ENCODE measurements around the gene GFOD2. TPM values are rescaled to one million over a fixed set of nuclear protein-coding genes. Genes with fewer than 3 reads are reported as not detected.

The GFOD2 gene
- total and polyA plus RNA-seq, 2 experiments from 2014 or later, result 11.4 to 17.5 TPM

DNA sequence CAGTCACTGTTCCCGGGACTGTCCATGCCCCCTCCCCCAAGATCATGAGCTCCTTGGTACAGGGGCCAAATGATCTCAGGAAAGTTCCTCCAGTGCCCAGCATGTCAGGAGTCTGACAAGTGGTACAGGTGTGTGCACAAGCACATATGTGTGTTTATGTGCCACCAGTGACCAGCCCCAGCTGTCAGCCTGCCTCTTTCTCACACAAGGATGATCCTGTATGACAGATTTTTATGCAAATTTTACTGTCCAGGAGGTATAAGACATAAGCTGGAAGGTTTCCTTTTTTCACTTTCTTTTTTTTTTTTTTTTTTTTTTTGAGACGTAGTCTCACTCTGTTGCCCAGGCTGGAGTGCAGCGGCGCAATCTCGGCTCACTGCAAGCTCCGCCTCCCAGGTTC is 31.4 kb upstream of the GFOD2 start:
- Histone ChIP-seq H3F3A (ENCODE audit: insufficient read depth) (no peaks in the 10 kb centered on the region), H3K9me3 (ENCODE audit: low read depth) (no peaks in the 10 kb centered on the region), H2AFZ (no peak overlapping the region), H3K4me3 (no peak overlapping the region), H3K27me3 (replicated peaks; ENCODE audit: insufficient read depth) (no peaks in the 10 kb centered on the region), H3K9ac (no peak overlapping the region), H3K4me2 (ENCODE audit: unreplicated experiment) (no peak overlapping the region), H4K20me1 (ENCODE audit: insufficient read depth) (no peaks in the 10 kb centered on the region), H3K79me2 (ENCODE audit: insufficient read depth) (no peaks in the 10 kb centered on the region), H3K36me3 (ENCODE audit: low read depth) (no peaks in the 10 kb centered on the region), H3K27ac (no peak overlapping the region), H3K4me1 (ENCODE audit: insufficient read depth) (no peaks in the 10 kb centered on the region), H3K9me2 (ENCODE audit: insufficient read depth) (no peaks in the 10 kb centered on the region)
- in situ Hi-C loops (cut with MboI), result no loop called here
- no peak for DNase-seq
- WGBS, 2 experiments (ENCODE audit: low coverage in 1 of 2, low lambda C conversion rate in 2 of 2, missing lambda C conversion rate in 2 of 2), result 89% methylated on average over 5 to 6 of the region's 6 CpGs
- TF ChIP-seq EZH2 (IDR thresholded peaks at IDR 0.05; ENCODE audit: insufficient read depth, poor library complexity, severe bottlenecking), result no peak
- no peak for TF ChIP-seq EZH2phosphoT487 (IDR thresholded peaks at IDR 0.05; ENCODE audit: insufficient read depth, low read depth)

DNA sequence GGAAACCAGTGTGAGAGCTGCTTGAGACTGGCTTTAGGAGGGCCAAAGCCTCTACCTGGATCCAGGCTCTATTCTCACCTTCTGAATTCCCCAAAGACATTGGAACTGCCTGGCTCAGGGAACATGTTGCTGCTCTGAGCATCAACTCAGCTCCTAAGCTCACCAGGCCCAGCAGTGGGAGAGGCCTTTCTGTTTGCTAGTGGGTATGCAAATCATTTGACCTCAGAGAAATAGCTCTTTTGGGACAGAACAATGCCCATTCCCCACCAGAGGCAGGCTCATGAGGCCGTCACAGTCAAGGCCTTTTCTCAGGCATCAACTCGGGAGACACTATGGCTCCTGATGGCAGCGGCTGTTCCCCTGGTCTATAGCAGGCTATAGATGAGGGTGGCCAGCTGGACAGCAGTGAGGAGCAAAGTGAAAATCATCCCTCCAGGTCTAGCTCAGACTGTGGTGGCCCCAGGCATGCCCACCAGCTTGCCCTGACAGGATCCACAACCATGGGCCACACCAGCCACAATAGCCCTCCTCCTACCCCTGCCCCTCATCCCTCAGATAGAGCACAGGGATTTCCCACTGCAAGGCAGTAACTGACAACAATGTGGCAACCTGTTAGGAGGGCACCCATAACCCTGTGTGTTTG is 30.4 kb upstream of the GFOD2 start:
- no peaks in the 10 kb centered on the region for H4K20me1 ChIP-seq (ENCODE audit: insufficient read depth)
- H3K9ac ChIP-seq, result no peak overlapping the region
- H3K4me2 ChIP-seq (ENCODE audit: unreplicated experiment), result no peak overlapping the region
- H3K79me2 ChIP-seq (ENCODE audit: insufficient read depth), result no peaks in the 10 kb centered on the region
- H3K27me3 ChIP-seq (replicated peaks; ENCODE audit: insufficient read depth), result no peaks in the 10 kb centered on the region
- H3F3A ChIP-seq (ENCODE audit: insufficient read depth), result no peaks in the 10 kb centered on the region
- no peaks in the 10 kb centered on the region for H3K4me1 ChIP-seq (ENCODE audit: insufficient read depth)
- no peaks in the 10 kb centered on the region for H3K36me3 ChIP-seq (ENCODE audit: low read depth)
- H3K9me2 ChIP-seq (ENCODE audit: insufficient read depth), result no peaks in the 10 kb centered on the region
- in situ Hi-C loops (cut with MboI), result no loop called here
- no peak overlapping the region for H3K4me3 ChIP-seq
- no peak overlapping the region for H3K27ac ChIP-seq
- TF ChIP-seq EZH2 (IDR thresholded peaks at IDR 0.05; ENCODE audit: insufficient read depth, poor library complexity, severe bottlenecking) (no peak), EZH2phosphoT487 (IDR thresholded peaks at IDR 0.05; ENCODE audit: insufficient read depth, low read depth) (no peak)
- 97 to 100% methylated on average over 3 of the region's 3 CpGs for WGBS, 2 experiments (ENCODE audit: low coverage in 1 of 2, low lambda C conversion rate in 2 of 2, missing lambda C conversion rate in 2 of 2)
- H3K9me3 ChIP-seq (ENCODE audit: low read depth), result no peaks in the 10 kb centered on the region
- H2AFZ ChIP-seq, result no peak overlapping the region
- no peak for DNase-seq

DNA sequence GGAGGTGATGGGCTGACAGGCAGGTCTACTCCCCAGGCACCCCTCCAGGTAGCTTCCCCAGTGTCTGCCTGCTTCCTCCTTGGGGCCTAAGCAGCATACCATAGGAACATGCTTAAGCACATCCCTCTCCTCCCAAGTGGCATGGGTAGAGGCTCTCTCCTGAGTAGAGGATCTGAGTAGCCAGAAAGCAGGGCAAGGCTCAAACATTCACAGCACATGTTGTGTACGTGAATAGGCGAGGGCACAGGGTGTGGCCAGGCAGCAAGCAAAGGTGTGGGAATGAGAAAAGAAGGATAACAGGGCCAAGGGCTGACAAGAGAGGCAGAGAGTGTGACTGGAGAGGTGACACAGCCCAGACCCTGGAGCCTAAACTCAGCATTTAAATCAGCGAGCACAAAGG is 29.7 kb upstream of the GFOD2 start:
- DNase-seq, result no peak
- no peaks in the 10 kb centered on the region for H3K9me3 ChIP-seq (ENCODE audit: low read depth)
- H3K4me2 ChIP-seq (ENCODE audit: unreplicated experiment), result no peak overlapping the region
- no peak overlapping the region for H3K27ac ChIP-seq
- no peaks in the 10 kb centered on the region for H3K27me3 ChIP-seq (replicated peaks; ENCODE audit: insufficient read depth)
- H2AFZ ChIP-seq, result no peak overlapping the region
- no peaks in the 10 kb centered on the region for H3K4me1 ChIP-seq (ENCODE audit: insufficient read depth)
- H3K9ac ChIP-seq, result no peak overlapping the region
- no peaks in the 10 kb centered on the region for H3K79me2 ChIP-seq (ENCODE audit: insufficient read depth)
- no peak overlapping the region for H3K4me3 ChIP-seq
- no peaks in the 10 kb centered on the region for H3K9me2 ChIP-seq (ENCODE audit: insufficient read depth)
- 92 to 95% methylated on average over 3 of the region's 3 CpGs for WGBS, 2 experiments (ENCODE audit: low coverage in 1 of 2, low lambda C conversion rate in 2 of 2, missing lambda C conversion rate in 2 of 2)
- H3K36me3 ChIP-seq (ENCODE audit: low read depth), result no peaks in the 10 kb centered on the region
- TF ChIP-seq EZH2phosphoT487 (IDR thresholded peaks at IDR 0.05; ENCODE audit: insufficient read depth, low read depth) (no peak), EZH2 (IDR thresholded peaks at IDR 0.05; ENCODE audit: insufficient read depth, poor library complexity, severe bottlenecking) (no peak)
- in situ Hi-C loops (cut with MboI), result no loop called here
- H4K20me1 ChIP-seq (ENCODE audit: insufficient read depth), result no peaks in the 10 kb centered on the region
- no peaks in the 10 kb centered on the region for H3F3A ChIP-seq (ENCODE audit: insufficient read depth)

DNA sequence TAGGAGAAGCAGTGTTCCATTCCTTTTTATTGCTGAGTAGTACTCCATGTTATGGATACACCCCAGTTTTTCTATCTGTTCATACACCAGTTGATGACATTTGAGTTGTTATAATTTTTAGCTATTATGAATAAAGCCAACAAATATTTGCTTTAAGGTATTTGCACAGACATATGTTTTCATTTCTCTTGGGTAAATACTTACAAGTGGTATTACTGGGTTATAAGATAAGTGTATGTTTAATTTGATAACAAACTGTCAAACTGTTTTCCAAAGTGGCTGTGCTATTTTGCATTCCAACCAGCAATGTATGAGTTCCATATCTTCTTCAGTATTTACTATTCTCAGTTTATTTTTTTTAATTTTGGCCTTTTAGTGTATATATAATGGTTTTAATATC is 27.7 kb upstream of the GFOD2 start:
- Histone ChIP-seq H3K9me3 (ENCODE audit: low read depth) (no peaks in the 10 kb centered on the region), H3K9ac (no peak overlapping the region), H3K4me2 (ENCODE audit: unreplicated experiment) (no peak overlapping the region), H3K36me3 (ENCODE audit: low read depth) (no peaks in the 10 kb centered on the region), H3K4me3 (no peak overlapping the region), H3F3A (ENCODE audit: insufficient read depth) (no peaks in the 10 kb centered on the region), H3K27me3 (replicated peaks; ENCODE audit: insufficient read depth) (no peaks in the 10 kb centered on the region), H4K20me1 (ENCODE audit: insufficient read depth) (no peaks in the 10 kb centered on the region), H2AFZ (no peak overlapping the region), H3K79me2 (ENCODE audit: insufficient read depth) (no peaks in the 10 kb centered on the region), H3K4me1 (ENCODE audit: insufficient read depth) (no peaks in the 10 kb centered on the region), H3K27ac (no peak overlapping the region), H3K9me2 (ENCODE audit: insufficient read depth) (no peaks in the 10 kb centered on the region)
- DNase-seq, result no peak
- TF ChIP-seq EZH2phosphoT487 (IDR thresholded peaks at IDR 0.05; ENCODE audit: insufficient read depth, low read depth), result no peak
- TF ChIP-seq EZH2 (IDR thresholded peaks at IDR 0.05; ENCODE audit: insufficient read depth, poor library complexity, severe bottlenecking), result no peak
- in situ Hi-C loops (cut with MboI), result no loop called here

DNA sequence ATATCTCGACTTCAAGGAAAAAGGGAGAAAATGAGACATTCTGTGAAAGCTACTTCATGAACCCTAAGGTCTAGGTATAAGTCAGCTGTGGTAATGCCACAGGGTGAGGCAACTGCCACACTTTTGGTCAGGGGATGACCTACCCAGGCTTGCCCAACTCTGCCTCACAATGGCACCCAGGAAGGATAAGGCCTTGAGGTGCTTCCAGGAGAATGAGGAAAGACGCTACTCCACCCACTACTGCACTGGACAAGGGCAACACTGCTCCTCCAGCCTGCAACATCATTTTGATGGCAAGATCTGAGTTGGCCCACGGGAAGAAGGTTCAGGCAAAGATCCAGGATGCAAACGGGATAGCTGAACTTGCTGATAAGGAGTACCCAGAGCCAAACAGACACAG is 22.0 kb upstream of the GFOD2 start:
- no peaks in the 10 kb centered on the region for H3K9me3 ChIP-seq (ENCODE audit: low read depth)
- no peak overlapping the region for H3K9ac ChIP-seq
- H3K4me3 ChIP-seq, result no peak overlapping the region
- H3K9me2 ChIP-seq (ENCODE audit: insufficient read depth), result no peaks in the 10 kb centered on the region
- no peak for DNase-seq
- H2AFZ ChIP-seq, result no peak overlapping the region
- TF ChIP-seq EZH2 (IDR thresholded peaks at IDR 0.05; ENCODE audit: insufficient read depth, poor library complexity, severe bottlenecking) (no peak), EZH2phosphoT487 (IDR thresholded peaks at IDR 0.05; ENCODE audit: insufficient read depth, low read depth) (no peak)
- H3K4me1 ChIP-seq (ENCODE audit: insufficient read depth), result no peaks in the 10 kb centered on the region
- in situ Hi-C loops (cut with MboI), result no loop called here
- WGBS, 2 experiments (ENCODE audit: low coverage in 1 of 2, low lambda C conversion rate in 2 of 2, missing lambda C conversion rate in 2 of 2), result 70 to 82% methylated on average over 4 of the region's 4 CpGs
- H3K4me2 ChIP-seq (ENCODE audit: unreplicated experiment), result no peak overlapping the region
- H3F3A ChIP-seq (ENCODE audit: insufficient read depth), result no peaks in the 10 kb centered on the region
- H4K20me1 ChIP-seq (ENCODE audit: insufficient read depth), result no peaks in the 10 kb centered on the region
- H3K36me3 ChIP-seq (ENCODE audit: low read depth), result no peaks in the 10 kb centered on the region
- no peaks in the 10 kb centered on the region for H3K27me3 ChIP-seq (replicated peaks; ENCODE audit: insufficient read depth)
- no peaks in the 10 kb centered on the region for H3K79me2 ChIP-seq (ENCODE audit: insufficient read depth)
- no peak overlapping the region for H3K27ac ChIP-seq
